GM21360 (cell line): ENCODE measurements around the gene C1QL2.

Source experiments
- ATAC-seq: cut with Tn5 transposase; IDR thresholded peaks from one replicate; pipeline ENCODE4 v1.9.1; 2021; ENCODE audit warnings: mild to moderate bottlenecking, moderate library complexity; ENCODE audit not compliant: unreplicated experiment

Gene C1QL2

DNA sequence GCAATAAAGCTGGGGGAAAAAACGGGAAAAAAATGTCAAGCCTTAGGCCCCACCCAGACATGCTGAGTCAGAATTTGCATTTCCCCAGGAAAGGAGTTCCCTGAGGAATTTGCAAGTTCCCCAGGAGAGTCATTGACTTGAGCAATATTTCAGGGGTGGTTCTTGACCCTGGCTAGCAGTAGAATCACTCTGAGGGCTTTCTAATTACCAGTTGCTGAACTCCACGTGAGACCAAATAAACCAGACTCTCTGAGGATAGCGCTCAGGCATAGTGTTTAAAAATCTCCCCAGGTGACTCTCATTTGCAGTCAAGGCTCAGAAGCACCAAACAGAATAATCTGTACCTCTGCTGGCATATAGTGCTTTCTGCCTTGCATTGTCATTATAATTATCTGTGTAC, 48.7 kb downstream of the C1QL2 start:
- ATAC-seq = no peak

DNA sequence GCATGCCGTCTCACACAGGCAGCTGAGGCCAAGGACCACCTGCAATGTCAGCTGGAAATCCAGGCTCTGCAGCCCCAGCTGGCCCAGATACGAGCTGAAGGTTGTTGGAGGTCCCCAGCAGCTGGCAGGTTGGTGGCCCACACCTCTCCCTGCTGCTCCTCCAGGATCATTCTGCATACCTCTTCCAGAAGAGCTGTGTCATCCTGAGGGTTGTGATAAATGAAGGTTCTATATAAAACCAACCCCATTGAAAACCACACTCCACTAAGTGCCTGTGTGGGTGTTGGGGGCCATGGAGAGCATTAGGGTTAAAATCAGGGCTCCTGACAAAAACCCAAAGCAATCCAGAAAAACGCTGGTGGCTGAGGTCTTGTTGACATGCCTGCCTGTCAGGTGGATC, 50.4 kb downstream of the C1QL2 start:
- ATAC-seq = no peak

DNA sequence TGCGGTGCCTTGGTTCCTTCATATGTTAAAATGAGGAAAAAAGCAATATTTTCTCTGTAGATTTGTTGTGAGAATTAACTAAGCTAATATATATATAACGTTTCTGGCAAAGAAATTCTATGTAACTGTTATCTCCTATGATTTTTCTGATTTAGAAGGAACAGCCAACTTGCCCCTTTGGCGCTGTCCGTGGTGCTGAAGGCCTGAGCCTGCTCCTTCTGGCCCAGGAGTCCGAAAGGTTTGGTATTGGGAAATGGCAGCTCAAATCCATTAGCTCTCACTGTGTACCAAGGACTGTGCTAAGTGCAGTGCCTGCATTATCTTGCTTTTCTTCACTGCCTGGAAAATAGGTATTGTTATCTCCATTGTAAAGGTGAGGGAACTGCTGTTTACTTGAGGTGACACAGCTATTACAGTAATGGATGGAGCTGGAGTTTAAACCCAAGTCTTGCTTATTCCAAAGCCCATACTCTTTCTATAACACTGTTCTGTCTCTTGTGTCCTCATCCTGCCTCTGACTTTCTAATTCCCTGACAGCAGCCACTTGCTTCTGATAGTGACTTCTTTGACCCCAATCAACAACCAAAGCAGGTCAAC, 52.2 kb downstream of the C1QL2 start:
- ATAC-seq = no peak
